HepG2 (cell line): ENCODE data around the gene RPUSD2. TPM values are rescaled to one million over a fixed set of nuclear protein-coding genes. Genes with fewer than 3 reads are reported as not detected.

Experiments
- CAMTA2 ChIP-seq: sonication (generic); formaldehyde crosslinking; IDR thresholded peaks from 2 replicates; pipeline ENCODE4 v1.4.0; 2020; ENCODE audit warnings: mild to moderate bottlenecking, missing genetic modification reagents, borderline replicate concordance
- FOXK2 ChIP-seq: fragments of 450-650 bp; IDR thresholded peaks from 2 replicates; pipeline ENCODE4 v1.6.1; 2016
- HMG20A ChIP-seq: IDR thresholded peaks from 2 replicates; pipeline ENCODE4 v1.6.1; 2016; ENCODE audit warnings: borderline replicate concordance
- HNF4A ChIP-seq: sonication (generic); formaldehyde crosslinking; IDR thresholded peaks from 2 replicates; pipeline ENCODE4 v1.4.0; 2020; ENCODE audit warnings: missing genetic modification reagents
- PLRG1 ChIP-seq: fragments of 450-650 bp; conservative IDR thresholded peaks from 2 replicates; pipeline ENCODE4 v1.6.1; 2016
- SMARCC2 ChIP-seq: fragments of 450-650 bp; IDR thresholded peaks from 2 replicates; pipeline ENCODE4 v1.6.1; 2017; ENCODE audit warnings: antibody characterized with exemption, mild to moderate bottlenecking
- SOX5 ChIP-seq: IDR thresholded peaks from 2 replicates; pipeline ENCODE4 v1.6.1; 2016; ENCODE audit warnings: borderline replicate concordance
- SOX6 ChIP-seq, 2 experiments: fragments of 450-650 bp in 1 of 2; sonication (generic) in 1 of 2; formaldehyde crosslinking in 1 of 2; IDR thresholded peaks; 2 replicates each; pipeline versions ENCODE4 v1.4.0 to v1.6.1; 2017 to 2020; ENCODE audit warnings: antibody characterized with exemption in 1 of 2, mild to moderate bottlenecking in 1 of 2, missing genetic modification reagents in 1 of 2
- TSC22D2 ChIP-seq: sonication (generic); formaldehyde crosslinking; IDR thresholded peaks from 2 replicates; pipeline ENCODE4 v1.5.1; 2020; ENCODE audit warnings: missing genetic modification reagents, mild to moderate bottlenecking, borderline replicate concordance
- ZFX ChIP-seq: sonication (generic); formaldehyde crosslinking; IDR thresholded peaks from 2 replicates; pipeline ENCODE4 v1.4.0; 2020; ENCODE audit warnings: mild to moderate bottlenecking, low read depth, missing genetic modification reagents, moderate library complexity
- ZNF484 ChIP-seq: sonication (generic); formaldehyde crosslinking; IDR thresholded peaks from 2 replicates; pipeline ENCODE4 v1.5.1; 2020; ENCODE audit warnings: mild to moderate bottlenecking, low read depth, missing genetic modification reagents, borderline replicate concordance
- ZNF496 ChIP-seq: sonication (generic); formaldehyde crosslinking; IDR thresholded peaks from 2 replicates; pipeline ENCODE4 v1.8.1; 2023; ENCODE audit warnings: mild to moderate bottlenecking, moderate library complexity, missing genetic modification reagents; ENCODE audit not compliant: insufficient replicate concordance
- ZNF776 ChIP-seq: sonication (generic); formaldehyde crosslinking; IDR thresholded peaks from 2 replicates; pipeline ENCODE4 v1.4.0; 2020; ENCODE audit warnings: mild to moderate bottlenecking, missing genetic modification reagents
- polyA plus RNA-seq, 8 experiments: library from polyadenylated mRNA; depleted of rRNA in 3 of 8; stranded (reverse) in 7 of 8; unstranded in 1 of 8; fragments of >200 nt; fragmentation: Illumina TruSeq in 4 of 8; extraction: Trizol in 4 of 8; gene quantifications; 2 replicates each; pipeline versions ENCODE4 v1.2.1 to v1.2.3, GENCODE V29; 2011 to 2016; ENCODE audit warnings: low read depth in 4 of 8, missing spikeins in 1 of 8, mixed read lengths in 1 of 8; ENCODE audit not compliant: insufficient read depth in 1 of 8
- total RNA-seq, 5 experiments: library from RNA; depleted of rRNA; stranded (reverse); fragments of >200 nt; fragmentation: Illumina TruSeq; extraction: Trizol; gene quantifications; 2 replicates each; pipeline ENCODE4 v1.2.3, GENCODE V29; 2016; ENCODE audit warnings: low read depth in 1 of 5
- TF ChIP-seq, protein P1 (sequence below): sonication (generic); formaldehyde crosslinking; IDR thresholded peaks from 2 replicates; pipeline ENCODE4 v1.8.1; 2023; ENCODE audit warnings: mild to moderate bottlenecking, missing genetic modification reagents, borderline replicate concordance
- TF ChIP-seq, protein P2 (sequence below): sonication (generic); formaldehyde crosslinking; IDR thresholded peaks from 2 replicates; pipeline ENCODE4 v1.8.0; 2022; ENCODE audit warnings: missing genetic modification reagents, mild to moderate bottlenecking, borderline replicate concordance
- TF ChIP-seq, protein P3 (sequence below): sonication (generic); formaldehyde crosslinking; IDR thresholded peaks from 2 replicates; pipeline ENCODE4 v1.5.0; 2020; ENCODE audit warnings: mild to moderate bottlenecking, missing genetic modification reagents, borderline replicate concordance
- TF ChIP-seq, protein P4 (sequence below): sonication (generic); formaldehyde crosslinking; IDR thresholded peaks from 2 replicates; pipeline ENCODE4 v1.5.0; 2020; ENCODE audit warnings: missing genetic modification reagents
- TF ChIP-seq, protein P5 (sequence below): IDR thresholded peaks from 2 replicates; pipeline ENCODE4 v1.6.1; 2012; ENCODE audit warnings: low read length, improper control_type of control experiment

The RPUSD2 gene
- total and polyA plus RNA-seq, 2 of the 13 experiments (the other 11 are each of a cell fraction or from before 2014, with no cell fraction given): 8.6 to 14.5 TPM

DNA sequence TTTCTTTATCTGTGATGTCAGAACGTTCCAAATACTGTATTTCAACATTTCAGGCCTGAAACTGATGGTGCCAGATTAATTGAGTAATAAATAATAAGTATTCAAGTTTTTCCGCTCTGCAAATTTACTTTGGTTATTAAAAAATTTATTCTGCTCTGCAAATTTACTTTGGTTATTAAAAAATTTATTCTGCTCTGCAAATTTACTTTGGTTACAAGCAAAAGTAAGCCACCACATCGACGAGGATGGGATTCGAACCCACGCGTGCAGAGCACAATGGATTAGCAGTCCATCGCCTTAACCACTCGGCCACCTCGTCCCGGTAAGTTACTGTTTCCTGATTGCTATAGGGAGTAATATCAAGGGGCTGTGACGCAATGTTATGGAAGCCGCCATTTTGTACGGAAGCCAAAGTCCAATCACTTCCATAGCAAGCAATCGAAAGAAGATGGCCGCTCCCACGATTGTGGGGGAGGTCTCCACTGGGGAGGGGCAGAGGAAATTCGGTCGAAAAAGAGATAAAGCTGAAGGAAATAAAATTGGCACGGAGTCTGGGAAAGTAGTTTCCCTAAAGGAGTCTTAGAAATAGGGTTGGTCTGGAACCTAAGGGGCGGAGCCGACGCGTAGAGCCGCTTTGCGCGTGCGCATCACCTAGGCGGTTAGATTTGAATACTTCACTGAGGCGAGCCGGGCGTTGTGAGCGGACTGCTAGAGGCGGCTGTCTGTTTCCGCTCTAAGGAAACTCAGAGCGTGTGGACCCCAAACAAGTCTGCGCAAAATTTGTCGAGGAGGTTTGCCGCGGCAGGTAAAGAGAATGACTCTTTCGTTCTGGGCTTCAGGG lies 24.7 kb downstream of the RPUSD2 start, which contains the start of gene KNL1 (continued):
- TF ChIP-seq ZNF496 (CRISPR knock-in tag): no peak
- TF ChIP-seq ZNF776 (CRISPR knock-in tag): no peak
- TF ChIP-seq SMARCC2: no peak
- TF ChIP-seq HNF4A (CRISPR knock-in tag): peak; percentile 98
- no peak for TF ChIP-seq SOX6 (IDR thresholded peaks at IDR 0.05)
- peak; percentile 59; the same call in 1 of the 2 replicates for TF ChIP-seq SOX6 (CRISPR knock-in tag; IDR thresholded peaks at IDR 0.05)
- TF ChIP-seq, protein P1, sequence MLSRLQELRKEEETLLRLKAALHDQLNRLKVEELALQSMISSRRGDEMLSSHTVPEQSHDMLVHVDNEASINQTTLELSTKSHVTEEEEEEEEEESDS (CRISPR knock-in tag): 0 out of 2 replicates have a peak, but pooled peaks have one; percentile 57
- TF ChIP-seq TSC22D2 (CRISPR knock-in tag): 0 out of 2 replicates have a peak, but pooled peaks have one; percentile 42
- TF ChIP-seq, protein P2, sequence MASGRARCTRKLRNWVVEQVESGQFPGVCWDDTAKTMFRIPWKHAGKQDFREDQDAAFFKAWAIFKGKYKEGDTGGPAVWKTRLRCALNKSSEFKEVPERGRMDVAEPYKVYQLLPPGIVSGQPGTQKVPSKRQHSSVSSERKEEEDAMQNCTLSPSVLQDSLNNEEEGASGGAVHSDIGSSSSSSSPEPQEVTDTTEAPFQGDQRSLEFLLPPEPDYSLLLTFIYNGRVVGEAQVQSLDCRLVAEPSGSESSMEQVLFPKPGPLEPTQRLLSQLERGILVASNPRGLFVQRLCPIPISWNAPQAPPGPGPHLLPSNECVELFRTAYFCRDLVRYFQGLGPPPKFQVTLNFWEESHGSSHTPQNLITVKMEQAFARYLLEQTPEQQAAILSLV (CRISPR knock-in tag): peak; percentile 57; the same call in 1 of the 2 replicates
- TF ChIP-seq, protein P3, sequence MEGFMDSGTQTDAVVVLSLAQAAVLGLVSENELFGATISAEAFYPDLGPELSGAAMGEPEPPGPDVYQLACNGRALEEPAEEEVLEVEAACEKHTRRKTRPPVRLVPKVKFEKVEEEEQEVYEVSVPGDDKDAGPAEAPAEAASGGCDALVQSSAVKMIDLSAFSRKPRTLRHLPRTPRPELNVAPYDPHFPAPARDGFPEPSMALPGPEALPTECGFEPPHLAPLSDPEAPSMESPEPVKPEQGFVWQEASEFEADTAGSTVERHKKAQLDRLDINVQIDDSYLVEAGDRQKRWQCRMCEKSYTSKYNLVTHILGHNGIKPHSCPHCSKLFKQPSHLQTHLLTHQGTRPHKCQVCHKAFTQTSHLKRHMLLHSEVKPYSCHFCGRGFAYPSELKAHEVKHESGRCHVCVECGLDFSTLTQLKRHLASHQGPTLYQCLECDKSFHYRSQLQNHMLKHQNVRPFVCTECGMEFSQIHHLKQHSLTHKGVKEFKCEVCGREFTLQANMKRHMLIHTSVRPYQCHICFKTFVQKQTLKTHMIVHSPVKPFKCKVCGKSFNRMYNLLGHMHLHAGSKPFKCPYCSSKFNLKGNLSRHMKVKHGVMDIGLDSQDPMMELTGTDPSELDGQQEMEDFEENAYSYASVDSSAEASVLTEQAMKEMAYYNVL (CRISPR knock-in tag): no peak
- TF ChIP-seq PLRG1: no peak
- TF ChIP-seq, protein P4, sequence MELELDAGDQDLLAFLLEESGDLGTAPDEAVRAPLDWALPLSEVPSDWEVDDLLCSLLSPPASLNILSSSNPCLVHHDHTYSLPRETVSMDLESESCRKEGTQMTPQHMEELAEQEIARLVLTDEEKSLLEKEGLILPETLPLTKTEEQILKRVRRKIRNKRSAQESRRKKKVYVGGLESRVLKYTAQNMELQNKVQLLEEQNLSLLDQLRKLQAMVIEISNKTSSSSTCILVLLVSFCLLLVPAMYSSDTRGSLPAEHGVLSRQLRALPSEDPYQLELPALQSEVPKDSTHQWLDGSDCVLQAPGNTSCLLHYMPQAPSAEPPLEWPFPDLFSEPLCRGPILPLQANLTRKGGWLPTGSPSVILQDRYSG: no peak
- TF ChIP-seq ZNF484 (CRISPR knock-in tag): no peak
- TF ChIP-seq HMG20A: peak; percentile 4; the same call in 1 of the 2 replicates
- TF ChIP-seq CAMTA2: no peak
- TF ChIP-seq SOX5: peak; percentile 55; the same call in 1 of the 2 replicates
- no peak for TF ChIP-seq FOXK2
- TF ChIP-seq, protein P5, sequence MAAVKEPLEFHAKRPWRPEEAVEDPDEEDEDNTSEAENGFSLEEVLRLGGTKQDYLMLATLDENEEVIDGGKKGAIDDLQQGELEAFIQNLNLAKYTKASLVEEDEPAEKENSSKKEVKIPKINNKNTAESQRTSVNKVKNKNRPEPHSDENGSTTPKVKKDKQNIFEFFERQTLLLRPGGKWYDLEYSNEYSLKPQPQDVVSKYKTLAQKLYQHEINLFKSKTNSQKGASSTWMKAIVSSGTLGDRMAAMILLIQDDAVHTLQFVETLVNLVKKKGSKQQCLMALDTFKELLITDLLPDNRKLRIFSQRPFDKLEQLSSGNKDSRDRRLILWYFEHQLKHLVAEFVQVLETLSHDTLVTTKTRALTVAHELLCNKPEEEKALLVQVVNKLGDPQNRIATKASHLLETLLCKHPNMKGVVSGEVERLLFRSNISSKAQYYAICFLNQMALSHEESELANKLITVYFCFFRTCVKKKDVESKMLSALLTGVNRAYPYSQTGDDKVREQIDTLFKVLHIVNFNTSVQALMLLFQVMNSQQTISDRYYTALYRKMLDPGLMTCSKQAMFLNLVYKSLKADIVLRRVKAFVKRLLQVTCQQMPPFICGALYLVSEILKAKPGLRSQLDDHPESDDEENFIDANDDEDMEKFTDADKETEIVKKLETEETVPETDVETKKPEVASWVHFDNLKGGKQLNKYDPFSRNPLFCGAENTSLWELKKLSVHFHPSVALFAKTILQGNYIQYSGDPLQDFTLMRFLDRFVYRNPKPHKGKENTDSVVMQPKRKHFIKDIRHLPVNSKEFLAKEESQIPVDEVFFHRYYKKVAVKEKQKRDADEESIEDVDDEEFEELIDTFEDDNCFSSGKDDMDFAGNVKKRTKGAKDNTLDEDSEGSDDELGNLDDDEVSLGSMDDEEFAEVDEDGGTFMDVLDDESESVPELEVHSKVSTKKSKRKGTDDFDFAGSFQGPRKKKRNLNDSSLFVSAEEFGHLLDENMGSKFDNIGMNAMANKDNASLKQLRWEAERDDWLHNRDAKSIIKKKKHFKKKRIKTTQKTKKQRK: no peak
- TF ChIP-seq ZFX (CRISPR knock-in tag): no peak; the same call in 1 of the 2 replicates
